Esophagus squamous epithelium (tissue), 5 donors: ENCODE measurements around the gene LARGE1. TPM values are rescaled to one million over a fixed set of nuclear protein-coding genes. Genes with fewer than 3 reads are reported as not detected.

Experiments used
- DNase-seq: peaks from one replicate; lab custom pipeline; 2025; lab: John Stamatoyannopoulos, UW
- H3K27ac ChIP-seq, 4 donors: fragments of 200-600 bp; sonication (generic); one replicate each; pipeline ENCODE4 v1.5.1; 2016 to 2019; ENCODE audit warnings: mild to moderate bottlenecking in 1 of 4
- H3K27me3 ChIP-seq, 4 donors: fragments of 200-600 bp; sonication (generic); 1 replicate in 3 of 4; 2 replicates in 1 of 4; pipeline versions ENCODE4 v1.5.1 to v1.6.0; 2017 to 2021; ENCODE audit warnings: antibody characterized with exemption in 1 of 4
- H3K36me3 ChIP-seq, 3 donors: fragments of 200-600 bp; sonication (generic); one replicate each; pipeline ENCODE4 v1.5.1; 2016 to 2019
- H3K4me1 ChIP-seq, 3 donors: fragments of 200-600 bp; sonication (generic); one replicate each; pipeline ENCODE4 v1.5.1; 2017 to 2019
- H3K4me3 ChIP-seq, 4 donors: fragments of 200-600 bp; sonication (generic); 1 replicate in 3 of 4; 2 replicates in 1 of 4; pipeline ENCODE4 v1.5.1; 2016 to 2019; ENCODE audit warnings: mild to moderate bottlenecking in 2 of 4, moderate library complexity in 1 of 4
- H3K9me3 ChIP-seq, 3 donors: fragments of 200-600 bp; sonication (generic); one replicate each; pipeline ENCODE4 v1.5.1; 2016 to 2019
- CTCF ChIP-seq, 6 experiments: fragments of 450-650 bp in 4 of 6; fragments of 200-600 bp in 2 of 6; sonication (generic) in 2 of 6; IDR thresholded peaks; one replicate each; pipeline ENCODE4 v1.5.1; 2016 to 2019; ENCODE audit warnings: antibody characterized with exemption in 6 of 6, mild to moderate bottlenecking in 4 of 6, moderate library complexity in 4 of 6
- POLR2A ChIP-seq, 4 donors: fragments of 450-650 bp; IDR thresholded peaks; one replicate each; pipeline ENCODE4 v1.6.1; 2017; ENCODE audit warnings: antibody characterized with exemption in 4 of 4, mild to moderate bottlenecking in 4 of 4, moderate library complexity in 3 of 4
- WGBS, 2 donors: methylation state at CpG; one replicate each; pipeline ENCODE4 v1.1.5; 2018; 5-methylcytosine and 5-hydroxymethylcytosine counted together
- intact Hi-C: fragments of 100-400 bp; cut with DNase I; formaldehyde crosslinking; loops from one replicate; pipeline ENCODE4 v1.15.0; 2022
- total RNA-seq, 4 donors: library from RNA; depleted of rRNA; stranded (reverse); fragments of >200 nt; gene quantifications; one replicate each; pipeline ENCODE4 v1.1.0, GENCODE V29; 2016
- donor health status: DM: yes; HTN: yes; CAD: no.

LARGE1 gene
- total RNA-seq, 4 donors from 2014 or later, result 5.2 to 15.1 (median 6.6) TPM

DNA sequence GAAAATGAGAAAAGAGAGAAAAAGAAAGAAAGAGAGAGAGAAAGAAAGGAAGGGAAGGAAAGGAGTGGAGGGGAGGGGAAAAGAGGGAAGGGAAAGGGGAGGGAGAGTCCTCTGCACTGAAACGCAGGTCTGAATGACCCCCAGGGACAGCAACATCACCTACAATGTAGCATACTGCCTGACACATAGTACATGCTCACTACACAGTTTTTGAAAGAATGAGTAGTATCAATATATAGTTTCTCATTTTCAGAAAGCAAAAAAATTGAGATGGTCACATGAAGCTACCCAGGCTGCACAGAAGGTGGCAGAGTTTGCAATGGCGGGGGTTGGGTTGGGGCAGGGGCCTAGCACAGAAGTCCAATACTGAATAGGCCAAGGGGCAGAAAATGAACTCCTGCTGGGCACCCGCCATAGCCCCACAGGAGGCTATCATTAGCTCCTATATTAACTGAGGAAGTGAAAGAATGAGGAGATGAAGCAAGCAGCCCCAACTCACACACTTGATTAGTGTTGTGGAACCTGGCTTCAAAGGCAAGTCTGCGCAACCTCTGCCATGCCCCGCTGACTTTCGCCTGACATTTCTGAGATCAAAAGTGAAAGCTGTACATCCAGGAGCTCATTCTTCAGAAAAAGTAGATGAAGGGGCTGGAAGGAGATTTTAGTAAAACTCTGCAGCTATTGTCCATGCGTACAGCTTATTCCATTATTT lies 620.9 kb downstream of the LARGE1 start:
- intact Hi-C loops, result no loop called here

DNA sequence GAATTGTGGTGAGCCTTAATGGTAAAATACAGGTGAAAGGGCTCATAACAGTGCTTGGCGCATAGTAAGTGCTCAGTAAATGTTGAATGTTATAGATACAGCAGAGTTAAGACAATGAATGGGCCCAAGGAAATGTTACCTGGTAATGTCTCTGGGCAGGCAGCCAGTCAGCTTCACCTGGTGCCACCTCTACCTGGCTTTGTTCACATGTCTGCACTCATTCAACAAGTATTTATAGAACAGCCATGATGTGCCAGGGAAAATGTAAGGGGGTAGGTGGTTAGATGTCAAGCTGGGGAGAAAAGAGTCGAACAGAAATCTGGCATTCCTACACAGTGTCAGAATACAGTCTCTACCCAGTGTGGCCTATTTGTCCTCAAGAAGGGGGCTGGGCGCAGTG lies 623.3 kb downstream of the LARGE1 start:
- intact Hi-C loops, result no loop called here
- Histone ChIP-seq H3K27ac (no peak overlapping the region), H3K4me1 (peaks cover 0 to 16% (median 4%) of the 10 kb centered on the region in 3 donors), H3K27me3 (no peaks in the 10 kb centered on the region), H3K9me3 (no peaks in the 10 kb centered on the region), H3K4me3 (no peak overlapping the region), H3K36me3 (no peaks in the 10 kb centered on the region)
- TF ChIP-seq CTCF (IDR thresholded peaks at IDR 0.05), result no peak
- no peak for TF ChIP-seq POLR2A (IDR thresholded peaks at IDR 0.05)
- WGBS, 2 donors, result 73 to 75% methylated on average over 2 to 3 of the region's 3 CpGs
- no peak for DNase-seq

More for the DNA sequence above, 620.9 kb downstream of the LARGE1 start:
- H3K27ac ChIP-seq, result no peak overlapping the region
- peaks cover 0 to 25% (median 4%) of the 10 kb centered on the region in 3 donors for H3K4me1 ChIP-seq
- no peaks in the 10 kb centered on the region for H3K9me3 ChIP-seq
- no peaks in the 10 kb centered on the region for H3K36me3 ChIP-seq
- no peak overlapping the region for H3K4me3 ChIP-seq
- DNase-seq, result peak; percentile 6
- TF ChIP-seq POLR2A (IDR thresholded peaks at IDR 0.05) (no peak), CTCF (IDR thresholded peaks at IDR 0.05) (no peak)
- no peaks in the 10 kb centered on the region for H3K27me3 ChIP-seq
- 42 to 45% methylated on average over 7 of the region's 7 CpGs for whole genome bisulfite sequencing, 2 donors

GRCh38 chr22:33288078-33288477 lies 632.2 kb downstream of the LARGE1 start:
- Histone ChIP-seq H3K27ac (no peak overlapping the region), H3K4me1 (no peaks in the 10 kb centered on the region), H3K36me3 (no peaks in the 10 kb centered on the region), H3K9me3 (no peaks in the 10 kb centered on the region), H3K27me3 (no peaks in the 10 kb centered on the region), H3K4me3 (no peak overlapping the region)
- 87 to 97% methylated on average over 3 of the region's 3 CpGs for WGBS, 2 donors
- DNase-seq, result no peak
- intact Hi-C loops, result no loop called here
- no peak for TF ChIP-seq POLR2A (IDR thresholded peaks at IDR 0.05)
- no peak for TF ChIP-seq CTCF (IDR thresholded peaks at IDR 0.05)

DNA sequence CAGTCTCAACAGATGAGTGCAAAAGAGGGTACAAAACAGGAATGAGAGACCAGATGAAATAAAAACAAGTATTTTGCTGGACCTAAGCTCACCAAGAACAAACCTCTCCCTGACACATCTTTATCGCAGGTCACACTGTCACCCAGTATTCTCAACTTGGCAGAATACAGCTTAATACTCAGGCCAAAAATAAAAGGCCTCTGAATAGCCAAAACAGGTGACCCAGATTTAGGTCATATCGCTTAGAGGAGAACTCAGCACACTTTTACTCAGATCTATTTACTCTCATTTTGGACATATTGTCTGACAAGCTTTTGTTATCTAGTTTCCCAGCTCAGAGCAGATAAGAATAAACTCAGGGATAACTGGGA lies 645.2 kb downstream of the LARGE1 start:
- Histone ChIP-seq H3K4me3 (no peak overlapping the region), H3K4me1 (peaks cover 0 to 10% (median 0%) of the 10 kb centered on the region in 3 donors), H3K27me3 (no peaks in the 10 kb centered on the region), H3K27ac (no peak overlapping the region), H3K9me3 (no peaks in the 10 kb centered on the region), H3K36me3 (peaks cover 0 to 22% (median 0%) of the 10 kb centered on the region in 3 donors)
- no peak for DNase-seq
- TF ChIP-seq CTCF (IDR thresholded peaks at IDR 0.05) (no peak), POLR2A (IDR thresholded peaks at IDR 0.05) (no peak)
- intact Hi-C loops, result no loop called here
- 92 to 94% methylated on average over 2 of the region's 2 CpGs for WGBS, 2 donors

GRCh38 chr22:33274214-33275072 lies 645.8 kb downstream of the LARGE1 start:
- Histone ChIP-seq H3K4me1 (peaks cover 0 to 10% (median 0%) of the 10 kb centered on the region in 3 donors), H3K27me3 (no peaks in the 10 kb centered on the region), H3K27ac (no peak overlapping the region), H3K9me3 (no peaks in the 10 kb centered on the region), H3K4me3 (no peak overlapping the region), H3K36me3 (peaks cover 0 to 22% (median 0%) of the 10 kb centered on the region in 3 donors)
- DNase-seq, result no peak
- intact Hi-C loops, result no loop called here
- 88 to 96% methylated on average over 18 to 20 of the region's 20 CpGs for WGBS, 2 donors
- TF ChIP-seq CTCF (IDR thresholded peaks at IDR 0.05), result peak in 2 of 6 experiments; percentile 25 to 32
- no peak for TF ChIP-seq POLR2A (IDR thresholded peaks at IDR 0.05)
